Ecto neural progenitor cell (in vitro differentiated cells): ENCODE data around the gene GLUD2.
"Not testable (repeated sequence)": the region's sequence is repeated elsewhere in the genome, so short reads cannot be mapped to it uniquely, and the experiment has no call there.

Source experiments
- DNase-seq: peaks from one replicate; pipeline ENCODE4 v3.0.0-alpha.2; 2018; ENCODE audit warnings: low spot score

The GLUD2 gene

DNA sequence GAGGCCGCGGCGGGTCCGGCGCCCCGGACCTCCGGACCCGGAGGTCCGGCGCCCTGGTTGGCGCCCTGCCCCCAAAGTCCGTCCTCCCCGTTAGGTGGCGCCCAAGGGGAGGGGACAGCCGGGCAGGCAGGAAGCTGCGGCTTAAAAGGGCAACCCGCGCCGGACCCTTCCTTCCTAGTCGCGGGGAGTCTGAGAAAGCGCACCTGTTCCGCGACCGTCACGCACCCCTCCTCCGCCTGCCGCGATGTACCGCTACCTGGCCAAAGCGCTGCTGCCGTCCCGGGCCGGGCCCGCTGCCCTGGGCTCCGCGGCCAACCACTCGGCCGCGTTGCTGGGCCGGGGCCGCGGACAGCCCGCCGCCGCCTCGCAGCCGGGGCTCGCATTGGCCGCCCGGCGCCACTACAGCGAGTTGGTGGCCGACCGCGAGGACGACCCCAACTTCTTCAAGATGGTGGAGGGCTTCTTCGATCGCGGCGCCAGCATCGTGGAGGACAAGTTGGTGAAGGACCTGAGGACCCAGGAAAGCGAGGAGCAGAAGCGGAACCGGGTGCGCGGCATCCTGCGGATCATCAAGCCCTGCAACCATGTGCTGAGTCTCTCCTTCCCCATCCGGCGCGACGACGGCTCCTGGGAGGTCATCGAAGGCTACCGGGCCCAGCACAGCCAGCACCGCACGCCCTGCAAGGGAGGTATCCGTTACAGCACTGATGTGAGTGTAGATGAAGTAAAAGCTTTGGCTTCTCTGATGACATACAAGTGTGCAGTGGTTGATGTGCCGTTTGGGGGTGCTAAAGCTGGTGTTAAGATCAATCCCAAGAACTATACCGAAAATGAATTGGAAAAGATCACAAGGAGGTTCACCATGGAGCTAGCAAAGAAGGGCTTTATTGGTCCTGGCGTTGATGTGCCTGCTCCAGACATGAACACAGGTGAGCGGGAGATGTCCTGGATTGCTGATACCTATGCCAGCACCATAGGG is at the start of gene GLUD2:
Gene GLUD2 (plus strand): TSS at position 170 of the 979 bp plus-strand sequence. CDS start 75 bp downstream, at position 245.
- peak; percentile 67 for DNase-seq

GRCh38 chrX:120999413-120999812 is 48.0 kb upstream of the GLUD2 start:
- no peak for DNase-seq

DNA sequence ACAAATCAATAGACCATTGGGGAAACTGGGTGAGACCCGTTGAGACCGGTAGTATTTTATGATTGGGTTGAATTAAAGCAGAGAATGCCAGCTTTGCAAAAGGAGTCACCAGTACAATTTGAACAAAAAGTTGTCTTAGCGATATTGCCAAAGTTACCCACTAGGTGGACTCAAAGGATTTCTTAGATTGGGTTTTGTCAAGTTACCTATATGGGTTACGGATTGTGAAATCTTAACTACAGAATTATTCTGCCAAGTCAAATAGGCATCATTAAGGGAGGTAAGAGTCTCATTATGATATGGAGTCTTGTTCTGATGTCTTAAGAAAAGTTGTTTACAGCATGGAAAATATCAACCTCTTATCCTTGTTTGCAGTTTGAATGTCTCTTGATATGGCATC is 46.8 kb upstream of the GLUD2 start:
- no peak for DNase-seq

- DNase-seq, result no peak
Measured at GRCh38 chrX:121008920-121009319, 38.5 kb upstream of the GLUD2 start.

GRCh38 chrX:121009764-121010163 is 37.6 kb upstream of the GLUD2 start:
- no peak for DNase-seq

- DNase-seq, result no peak
Measured at GRCh38 chrX:121010218-121010617, 37.2 kb upstream of the GLUD2 start.

- no peak for DNase-seq
Measured at GRCh38 chrX:121011254-121011653, 36.2 kb upstream of the GLUD2 start.

- no peak for DNase-seq
Measured at GRCh38 chrX:121013897-121014455, 33.4 kb upstream of the GLUD2 start.

GRCh38 chrX:121014826-121015225 is 32.6 kb upstream of the GLUD2 start:
- no peak for DNase-seq

DNA sequence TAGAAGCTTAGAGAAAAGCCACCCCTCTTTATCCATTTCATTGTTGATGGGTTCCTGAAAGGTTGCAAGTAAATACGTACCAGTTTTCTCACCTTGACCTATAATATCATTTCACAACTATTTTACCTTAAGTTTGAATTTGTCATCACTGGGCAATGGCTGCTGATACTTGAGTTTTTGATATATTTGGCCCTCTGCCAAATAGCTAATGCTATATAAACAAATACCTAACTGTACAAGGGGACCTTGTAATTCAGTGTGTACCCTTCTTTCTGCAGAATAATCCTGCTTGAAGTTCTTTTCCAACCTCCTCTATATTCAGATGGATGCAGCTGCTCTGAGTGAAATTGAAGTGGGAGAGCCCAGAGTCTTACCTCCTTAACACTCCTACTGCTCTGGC is 19.0 kb upstream of the GLUD2 start:
- no peak for DNase-seq

DNA sequence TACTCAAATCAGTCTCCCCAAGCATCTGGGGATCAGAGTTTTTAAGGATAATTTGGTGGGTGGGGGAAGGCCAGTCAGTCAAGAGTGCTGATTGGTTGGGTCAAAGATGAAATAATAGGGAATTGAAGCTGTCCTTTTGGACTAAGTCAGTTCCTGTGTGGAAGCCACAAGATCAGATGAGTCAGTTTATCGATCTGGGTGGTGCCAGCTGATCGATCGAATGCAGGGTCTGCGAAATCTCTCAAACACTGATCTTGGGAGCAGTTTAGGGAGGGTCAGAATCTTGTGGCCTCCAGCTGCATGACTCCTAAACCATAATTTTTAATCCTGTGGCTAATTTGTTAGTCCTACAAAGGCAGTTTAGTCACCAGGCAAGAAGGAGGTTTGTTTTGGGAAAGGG is 17.3 kb upstream of the GLUD2 start:
- no peak for DNase-seq

- DNase-seq, result no peak
Measured at GRCh38 chrX:121032531-121032930, 14.9 kb upstream of the GLUD2 start.

- DNase-seq, result no peak
Measured at GRCh38 chrX:121036137-121036536, 11.3 kb upstream of the GLUD2 start.

GRCh38 chrX:121036951-121037350 is 10.5 kb upstream of the GLUD2 start:
- no peak for DNase-seq

DNA sequence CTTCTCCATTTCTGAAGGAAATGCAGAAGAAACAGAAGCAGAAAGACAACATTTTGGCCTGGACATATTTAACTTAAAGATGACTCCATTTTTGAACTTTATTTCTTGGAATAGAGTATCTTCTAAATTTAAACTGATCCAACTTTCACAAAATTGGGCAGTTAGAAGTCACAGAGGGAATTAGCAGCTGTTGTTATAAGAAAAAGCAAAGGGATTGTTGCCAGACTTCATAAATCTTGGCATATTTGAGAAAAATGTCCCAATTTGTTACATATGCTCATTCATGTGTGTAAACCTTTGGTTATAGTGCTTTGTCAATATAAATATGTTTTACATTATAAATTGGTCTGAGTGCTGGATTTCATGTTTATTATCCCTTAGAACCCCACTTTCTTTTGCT is 3.4 kb downstream of the GLUD2 start:
- DNase-seq, result no peak

GRCh38 chrX:121052122-121052521 is 4.7 kb downstream of the GLUD2 start:
- no peak for DNase-seq

GRCh38 chrX:121062289-121062688 is 14.9 kb downstream of the GLUD2 start:
- DNase-seq, result no peak

DNA sequence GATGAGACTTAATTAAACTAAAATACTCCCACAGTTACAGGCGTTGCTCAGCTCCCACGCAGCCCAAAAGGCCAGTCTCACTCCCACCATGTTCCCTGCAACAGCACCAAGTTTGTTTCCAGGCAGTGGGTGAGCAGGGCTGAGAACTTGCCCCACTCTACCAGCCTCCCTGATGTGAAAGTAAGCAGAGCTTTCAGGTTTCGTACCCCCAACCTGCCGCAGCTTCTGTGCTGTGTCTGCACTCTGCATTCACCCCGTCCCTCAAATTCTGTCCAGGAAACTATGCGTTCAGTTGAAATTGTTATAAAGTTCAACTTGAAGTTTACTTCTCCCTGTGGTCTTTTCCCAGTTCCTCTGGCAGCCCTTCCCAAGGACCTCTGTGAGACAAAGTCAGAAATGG is 17.2 kb downstream of the GLUD2 start:
- no peak for DNase-seq

- not testable (repeated sequence) for DNase-seq
Measured at GRCh38 chrX:121084247-121084646, 36.8 kb downstream of the GLUD2 start.

GRCh38 chrX:121084903-121085611 is 37.6 kb downstream of the GLUD2 start:
- DNase-seq, result no peak

DNA sequence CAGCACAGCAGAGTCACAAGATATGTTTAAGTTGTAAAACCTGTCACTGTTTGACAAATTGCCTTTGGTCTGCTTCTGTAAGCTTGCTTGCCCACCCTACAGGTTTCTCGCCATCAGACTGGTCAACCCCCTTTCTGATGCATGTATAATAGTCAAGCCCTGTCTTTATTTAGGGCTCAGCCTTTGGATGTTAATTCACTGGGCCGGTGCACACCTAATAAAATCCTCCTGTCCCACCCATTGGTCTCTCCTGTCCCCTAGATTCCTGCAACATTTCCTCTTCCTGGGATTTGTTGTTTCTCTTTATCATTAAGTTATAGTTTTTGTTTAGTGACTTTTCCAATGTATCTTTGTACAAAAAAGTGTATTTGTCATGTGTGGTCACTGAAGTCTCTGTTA is 38.2 kb downstream of the GLUD2 start:
- DNase-seq, result no peak

- no peak for DNase-seq
Measured at GRCh38 chrX:121093011-121093410, 45.6 kb downstream of the GLUD2 start.
